Measurements from ENCODE around the gene NPAS1.

The NPAS1 gene

GRCh38 chr19:47019431-47020041, at the start of gene NPAS1:
Gene NPAS1, plus strand, starts transcription at chr19:47019837. Its CDS starts 1,211 bp downstream, at chr19:47021048.
- no peak for DNase-seq

- no peak for DNase-seq
Observed at GRCh38 chr19:46970815-46971214, 48.8 kb upstream of the NPAS1 start.

GRCh38 chr19:46972311-46972710, 47.3 kb upstream of the NPAS1 start:
- no peak for DNase-seq

- DNase-seq: no peak
Observed at GRCh38 chr19:46974181-46974580, 45.5 kb upstream of the NPAS1 start.

GRCh38 chr19:46975011-46975924, 44.4 kb upstream of the NPAS1 start:
- no peak for DNase-seq

- DNase-seq: no peak
Observed at GRCh38 chr19:46975925-46976782, 43.5 kb upstream of the NPAS1 start.

DNA sequence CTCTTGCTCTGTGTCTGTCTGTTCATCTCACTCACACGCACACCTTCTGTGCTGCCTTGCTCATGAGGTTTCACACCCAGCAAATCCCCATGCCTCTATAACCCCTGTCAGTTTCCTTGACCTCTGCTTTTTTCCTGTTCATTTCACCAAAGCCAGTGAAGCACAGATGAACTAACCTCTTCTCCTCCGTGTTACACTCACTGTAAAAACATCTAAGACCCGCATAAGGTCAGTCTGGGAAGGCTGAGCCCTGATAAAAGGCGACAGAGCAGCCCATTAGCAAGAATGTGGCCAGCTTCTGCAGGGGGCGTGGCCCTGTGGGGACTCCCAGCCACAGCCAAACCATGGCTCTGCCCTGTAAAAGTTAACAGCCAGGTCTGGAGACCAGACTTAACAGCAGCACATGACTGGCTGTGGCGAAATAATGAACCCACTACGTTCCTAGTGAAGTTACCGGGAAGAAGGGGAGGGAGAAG, 42.8 kb upstream of the NPAS1 start:
- no peak for DNase-seq

- no peak for DNase-seq
Observed at GRCh38 chr19:46977548-46977947, 42.1 kb upstream of the NPAS1 start.

GRCh38 chr19:46978171-46978869, 41.3 kb upstream of the NPAS1 start:
- DNase-seq: no peak

- DNase-seq: no peak
Observed at GRCh38 chr19:46979126-46980105, 40.2 kb upstream of the NPAS1 start.

GRCh38 chr19:46980761-46981160, 38.9 kb upstream of the NPAS1 start:
- no peak for DNase-seq

GRCh38 chr19:46981286-46981945, 38.2 kb upstream of the NPAS1 start:
- DNase-seq: no peak

DNA sequence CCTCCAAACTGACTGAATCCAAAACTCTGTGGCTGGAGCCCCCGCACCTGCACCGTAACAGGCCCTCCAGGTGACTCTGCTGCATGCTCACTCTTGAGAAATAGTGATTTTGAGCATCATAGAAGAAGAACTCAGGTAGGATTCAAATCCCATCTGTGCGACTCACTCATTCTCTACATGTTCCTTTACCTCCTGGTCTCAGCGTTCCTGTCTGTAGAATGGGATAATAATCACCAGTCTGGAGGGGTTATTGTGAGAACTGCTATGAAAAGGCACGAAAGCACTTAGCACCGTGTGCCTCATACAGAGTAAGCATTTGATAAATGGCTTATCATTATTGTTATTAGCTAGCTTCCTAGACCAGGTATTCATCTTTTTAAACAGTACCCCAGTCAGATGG, 36.5 kb upstream of the NPAS1 start:
- DNase-seq: no peak

DNA sequence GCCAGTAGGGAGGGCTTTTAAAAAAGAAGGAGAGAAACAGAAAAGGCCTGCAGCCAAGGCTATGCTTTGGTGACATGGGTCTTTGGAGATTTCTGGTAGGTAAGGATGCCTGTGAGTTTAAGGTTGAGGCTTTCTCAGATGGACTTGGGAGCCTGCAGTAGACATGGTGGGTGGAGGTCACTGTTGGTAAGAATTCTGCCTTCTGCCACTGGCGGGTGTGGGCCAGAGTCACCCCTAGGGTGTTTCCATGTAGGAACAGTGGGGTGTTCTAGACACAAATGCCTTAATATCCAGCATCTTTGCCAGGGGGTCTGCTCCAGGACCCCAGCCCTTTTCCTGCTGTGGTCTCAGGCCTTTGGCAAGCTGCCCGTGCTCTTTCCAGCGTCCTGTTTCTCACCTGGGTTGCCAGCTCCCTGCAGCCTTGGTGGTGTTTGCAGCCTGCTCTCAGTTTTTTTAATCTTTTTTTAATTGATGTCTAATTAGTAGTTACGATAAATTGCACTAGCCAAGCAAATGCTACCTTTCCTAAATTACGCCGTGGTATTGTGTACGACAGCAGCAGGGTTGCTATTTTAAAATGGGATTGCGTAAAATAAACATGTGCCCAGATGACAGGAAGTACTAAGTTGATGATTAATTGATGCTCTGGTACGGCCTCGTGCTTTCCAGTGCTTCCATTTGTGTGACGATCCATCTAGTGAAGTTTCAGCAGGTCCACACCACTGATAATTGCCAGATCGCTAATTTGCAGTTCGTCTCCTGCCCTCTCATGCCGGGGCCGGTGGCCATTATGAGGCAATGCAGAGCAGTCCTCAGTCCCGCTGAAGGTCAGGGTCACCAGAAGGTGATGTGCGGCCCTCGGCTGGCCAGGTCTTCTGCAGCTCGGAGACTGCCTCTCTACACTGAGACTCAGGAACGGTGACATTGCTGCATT, 35.3 kb upstream of the NPAS1 start:
- peak; percentile 65 for DNase-seq

DNA sequence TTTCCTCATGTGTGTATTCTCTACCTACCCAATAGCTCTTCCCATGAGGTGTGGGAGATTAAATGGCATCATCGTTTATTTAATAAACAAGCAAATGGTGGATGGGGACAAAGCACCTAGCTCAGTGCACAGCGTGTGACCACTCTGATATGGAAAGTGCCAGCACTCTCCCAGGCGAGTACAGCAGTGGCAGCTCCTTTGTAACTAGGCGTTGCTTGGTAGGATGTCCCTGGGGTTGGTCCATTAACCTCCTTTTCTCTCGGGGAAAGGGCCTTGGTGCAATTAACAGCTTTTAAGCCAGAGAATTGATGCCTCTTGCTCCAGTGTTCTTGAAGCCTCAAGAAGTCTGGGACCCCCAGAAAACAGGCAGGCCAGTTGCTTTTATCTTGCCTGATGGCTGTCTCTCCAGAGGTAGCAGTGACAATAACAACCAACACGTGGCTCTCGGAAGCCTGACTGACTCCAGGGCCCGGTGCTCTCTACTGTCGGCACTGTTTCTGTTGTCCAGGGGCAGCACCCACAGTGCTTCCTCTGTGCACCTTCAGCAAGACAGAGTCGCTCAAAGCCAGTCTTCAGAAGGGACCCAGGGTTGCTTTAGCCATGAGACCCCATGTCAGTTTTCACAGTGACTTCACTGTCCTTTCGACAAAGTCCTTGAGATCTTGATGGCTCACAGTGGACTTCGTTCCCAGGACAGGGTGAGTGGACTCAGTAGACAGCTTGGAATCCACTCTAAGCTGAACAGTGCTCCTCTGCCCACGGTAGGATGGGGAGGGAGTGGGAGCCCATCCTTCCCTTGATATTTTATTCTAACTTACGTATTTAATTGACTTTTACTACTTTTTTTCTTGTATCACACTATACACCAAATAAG, 33.9 kb upstream of the NPAS1 start:
- DNase-seq: no peak

DNA sequence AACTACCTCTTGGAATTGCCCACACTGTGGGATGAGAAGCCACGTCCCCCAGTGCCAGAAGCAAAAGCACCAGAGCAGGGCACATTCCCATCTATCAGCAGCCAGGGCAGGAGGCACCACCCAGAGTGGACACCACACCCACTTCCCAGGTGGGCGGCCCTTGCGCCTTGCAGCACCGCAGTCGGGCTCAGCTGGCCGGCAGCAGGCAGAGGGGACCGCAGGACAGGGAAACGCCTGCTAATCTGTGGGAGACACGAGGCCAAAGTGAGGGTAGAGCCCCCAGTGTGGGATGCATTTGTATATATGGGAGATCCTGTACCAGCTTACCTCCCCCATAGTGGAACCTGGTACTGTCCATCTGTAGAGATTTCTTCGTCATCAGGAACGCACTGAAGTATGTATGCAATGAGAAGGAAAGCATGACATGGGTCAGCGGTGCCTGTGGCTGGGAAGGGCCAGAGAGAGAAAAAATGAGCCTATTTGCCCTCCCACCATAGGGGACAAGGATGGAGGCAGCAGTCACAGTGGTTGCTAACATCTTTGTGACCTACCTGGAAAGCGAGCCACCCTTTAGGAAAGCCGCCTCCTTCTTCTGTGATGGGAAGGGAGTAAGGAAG, 30.9 kb upstream of the NPAS1 start:
- no peak for DNase-seq

- DNase-seq: peak; percentile 56
Observed at GRCh38 chr19:46990991-46991676, 28.5 kb upstream of the NPAS1 start.

Measured in DMS153 (cell line).